HG02970 (cell line): ENCODE results near the gene NUP107.

ENCODE experiments used
- ATAC-seq: cut with Tn5 transposase; IDR thresholded peaks from one replicate; pipeline ENCODE4 v1.9.1; 2021; ENCODE audit warnings: mild to moderate bottlenecking, moderate library complexity, moderate number of reproducible peaks; ENCODE audit not compliant: unreplicated experiment, low FRiP score

The NUP107 gene

DNA sequence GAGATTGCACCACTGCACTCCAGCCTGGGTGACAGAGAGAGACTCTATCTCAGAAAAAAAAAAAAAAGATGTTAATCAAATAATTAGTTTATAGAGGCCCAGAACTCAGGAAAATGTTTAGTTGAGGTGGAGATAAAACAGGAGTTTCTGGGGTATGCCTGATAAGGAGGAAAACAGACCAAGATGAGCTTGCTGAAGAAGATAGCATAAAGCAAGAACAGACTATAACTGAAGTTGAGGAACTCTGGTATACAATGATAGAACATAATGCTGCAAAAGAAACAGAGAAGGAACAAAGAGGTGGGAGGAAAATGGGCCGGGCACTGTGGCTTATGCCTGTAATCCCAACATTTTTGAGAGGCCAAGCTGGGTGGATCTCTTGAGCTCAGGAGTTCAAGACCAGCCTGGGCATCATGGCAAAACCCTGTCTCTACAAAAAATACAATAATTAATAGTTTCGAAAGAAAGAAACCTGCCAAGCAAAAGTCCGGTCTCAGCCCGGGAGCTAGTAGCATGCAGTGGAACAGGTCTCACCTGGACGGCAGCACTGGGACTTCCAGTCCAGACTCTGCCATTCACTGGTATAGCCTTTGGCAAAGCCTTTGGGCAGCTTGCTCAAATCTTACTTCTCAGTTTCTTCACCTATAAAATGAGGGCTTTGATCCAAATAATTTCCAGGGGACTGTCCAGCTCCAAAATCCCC lies 84.6 kb downstream of the NUP107 start:
- no peak for ATAC-seq

DNA sequence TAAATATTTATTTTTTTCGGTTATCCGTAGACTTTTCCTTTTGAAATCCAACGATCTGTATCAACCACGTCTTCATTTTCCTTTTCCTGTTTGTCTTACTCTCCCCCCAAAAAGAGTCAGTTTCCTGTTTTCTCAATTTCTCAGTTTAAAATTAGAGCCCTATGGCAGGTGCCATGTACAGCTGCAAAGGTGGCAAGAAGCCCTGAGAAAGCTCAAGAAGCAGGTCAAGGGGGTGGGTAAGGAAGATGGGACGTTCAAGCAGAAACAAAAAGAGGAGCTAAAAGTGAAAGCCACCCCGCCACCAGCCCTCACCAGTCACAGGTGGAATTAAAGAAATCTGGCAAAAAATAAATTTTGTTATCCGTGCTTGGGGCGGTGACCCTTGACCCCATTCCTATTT lies 85.9 kb downstream of the NUP107 start:
- ATAC-seq: no peak

DNA sequence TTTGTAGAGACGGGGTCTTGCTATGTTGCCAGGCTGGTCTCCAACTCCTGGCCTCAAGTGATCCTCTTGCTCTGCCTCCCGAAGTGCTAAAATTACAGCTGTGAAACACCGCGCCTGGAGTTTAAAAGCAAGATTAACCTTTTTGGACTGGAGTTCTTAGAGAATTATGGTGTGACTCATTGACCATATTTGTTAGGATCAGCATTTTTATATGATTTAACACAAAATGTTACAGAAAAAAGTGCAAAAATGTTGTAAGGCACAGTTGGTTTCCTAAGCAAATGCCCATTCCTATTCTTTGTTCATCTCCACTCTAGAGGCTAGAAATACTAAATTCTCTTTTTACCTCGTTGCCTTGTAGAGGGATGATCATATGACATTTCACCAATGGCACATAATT lies 86.8 kb downstream of the NUP107 start:
- no peak for ATAC-seq

DNA sequence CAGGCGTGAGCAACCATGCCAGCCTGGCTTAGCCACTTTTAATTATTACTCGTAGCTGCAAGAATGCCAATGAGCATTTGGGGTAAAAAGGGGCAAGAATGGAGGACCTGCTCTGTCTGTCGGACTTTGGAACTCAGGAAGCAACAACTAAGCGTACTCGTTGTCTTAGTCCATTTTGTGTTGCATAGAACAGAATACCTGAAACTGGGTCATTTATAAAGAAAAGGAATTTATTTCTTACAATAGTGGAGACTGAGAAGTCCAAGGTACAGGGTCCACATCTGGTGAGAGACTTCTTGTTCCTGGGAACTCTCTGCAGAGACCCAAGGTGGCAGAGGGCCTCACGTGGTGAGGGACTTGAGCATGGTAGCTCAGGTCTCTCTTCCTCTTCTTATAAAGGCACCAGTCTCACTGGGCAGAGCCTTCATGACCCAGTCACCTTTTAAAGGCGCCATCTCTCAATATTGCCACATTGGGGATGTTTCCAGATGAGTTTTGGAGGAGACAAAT lies 88.4 kb downstream of the NUP107 start:
- ATAC-seq: no peak

DNA sequence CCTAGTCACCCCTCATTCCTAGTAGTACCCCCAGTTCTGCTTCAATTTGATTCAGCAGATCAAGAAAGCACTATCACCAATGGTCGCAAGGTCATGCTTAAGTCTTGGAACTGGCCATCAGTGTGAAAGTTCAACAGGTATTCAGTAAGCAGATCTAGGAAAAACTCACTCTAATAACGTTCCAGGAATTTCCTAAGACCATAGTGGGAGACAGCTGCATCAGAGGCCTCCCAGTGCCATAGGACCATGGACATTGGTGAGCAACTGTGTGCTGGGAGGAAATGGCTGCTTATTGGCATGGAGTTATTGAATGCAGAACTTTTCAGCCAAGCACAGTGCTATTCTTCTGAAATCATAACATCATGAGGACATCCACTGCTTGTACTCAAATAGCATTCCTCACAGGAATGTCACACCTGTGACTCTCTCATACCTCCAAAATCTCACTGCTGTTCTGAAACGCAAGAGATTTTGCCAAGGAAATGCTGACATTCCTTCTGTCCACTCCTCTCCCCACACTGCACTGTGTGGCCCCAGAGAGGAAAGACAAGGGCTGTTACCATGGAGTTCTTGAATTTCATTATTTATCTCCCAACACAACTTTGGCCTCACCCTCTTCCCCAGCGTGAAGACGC lies 90.3 kb downstream of the NUP107 start:
- ATAC-seq: no peak

DNA sequence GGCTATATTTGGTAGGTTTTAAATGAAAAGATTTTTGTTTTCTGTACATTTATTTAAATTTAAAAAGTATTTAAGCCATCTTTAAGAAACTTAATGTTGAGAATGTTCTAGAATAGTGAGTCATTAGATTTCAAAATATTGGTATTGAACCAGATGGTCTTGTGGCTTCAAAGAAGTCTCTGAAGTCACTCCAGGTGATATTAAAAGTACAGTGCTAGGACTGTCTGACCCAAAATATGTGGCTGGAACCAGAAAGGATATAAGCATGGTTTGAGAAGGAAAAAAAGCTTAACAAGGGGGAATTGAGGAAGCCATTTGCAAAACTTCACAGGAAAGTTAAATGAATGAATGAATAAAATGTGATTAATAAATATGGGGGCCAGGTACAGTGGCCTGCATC lies 92.5 kb downstream of the NUP107 start:
- ATAC-seq: no peak

DNA sequence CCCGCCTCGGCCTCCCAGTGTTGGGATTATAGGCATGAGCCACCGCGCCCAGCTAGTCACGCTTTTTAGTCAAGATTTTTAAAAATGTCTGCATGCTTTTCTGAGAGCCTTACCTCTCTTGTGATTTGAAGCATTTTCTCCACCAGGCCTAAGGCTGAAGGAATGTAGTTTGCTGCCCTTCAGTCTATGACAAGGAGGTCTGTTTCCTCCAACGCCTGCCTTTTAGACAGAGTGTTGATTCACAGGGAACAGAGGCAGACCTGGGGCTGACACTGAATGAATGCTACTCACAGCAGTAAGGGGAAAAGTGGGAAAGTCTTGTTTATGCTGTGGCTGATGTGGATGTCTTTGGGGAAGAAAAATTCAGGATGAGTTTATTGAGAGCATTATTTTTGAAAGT lies 94.0 kb downstream of the NUP107 start:
- ATAC-seq: no peak

DNA sequence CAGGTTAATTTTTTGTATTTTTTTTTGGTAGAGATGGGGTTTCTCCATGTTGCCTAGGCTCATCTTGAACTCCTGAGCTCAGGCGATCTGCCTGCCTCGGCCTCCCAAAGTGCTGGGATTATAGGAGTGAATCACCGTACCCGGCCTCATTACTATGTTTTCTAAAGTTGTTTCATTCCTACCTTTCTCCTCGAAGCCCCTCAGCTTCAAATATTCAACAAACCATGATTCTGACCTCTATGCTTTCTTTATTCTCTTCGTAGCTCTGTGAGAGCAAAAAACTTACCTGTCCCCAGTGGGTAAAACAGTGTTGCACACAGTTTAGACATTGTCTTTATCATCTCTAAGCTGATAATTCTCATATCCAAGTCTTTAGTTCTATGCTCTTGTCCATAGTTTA lies 95.0 kb downstream of the NUP107 start:
- no peak for ATAC-seq

DNA sequence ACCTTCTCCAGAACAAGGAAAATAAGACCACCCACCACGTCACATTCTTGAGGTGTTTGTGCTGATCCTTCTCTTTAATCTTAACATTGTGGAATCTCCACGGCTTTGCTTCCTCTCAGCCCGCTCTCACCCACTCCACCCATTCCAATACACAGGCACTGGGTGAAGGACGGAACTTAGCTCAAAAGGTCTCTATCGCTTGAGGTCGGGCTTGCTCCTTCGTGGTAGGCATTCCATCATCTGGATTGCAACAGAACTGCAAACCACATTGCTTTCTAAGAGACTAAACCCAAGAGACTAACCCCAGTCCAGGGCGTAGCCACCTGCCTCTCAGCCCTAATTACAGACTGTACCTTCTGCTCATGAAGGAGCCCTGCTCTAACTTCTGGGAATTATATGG lies 97.2 kb downstream of the NUP107 start:
- no peak for ATAC-seq

DNA sequence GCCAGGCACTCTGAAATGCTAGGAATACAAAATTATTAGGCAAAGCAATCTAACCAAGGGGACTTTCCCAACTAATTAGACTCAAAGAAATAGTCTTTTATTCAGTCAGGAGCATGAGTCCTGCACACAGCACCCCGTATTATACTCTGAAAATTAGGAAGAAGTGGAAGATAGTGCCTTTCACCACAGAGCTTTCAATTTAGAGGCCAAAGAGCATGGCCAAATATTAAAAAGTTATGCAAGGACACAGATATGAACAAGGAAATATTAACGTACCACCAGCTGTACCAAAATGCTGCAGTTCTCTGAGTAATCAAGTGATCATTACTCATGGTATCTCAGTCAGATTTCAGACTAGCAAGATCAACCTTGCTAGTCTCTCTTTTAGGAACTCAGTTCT lies 98.6 kb downstream of the NUP107 start:
- no peak for ATAC-seq

DNA sequence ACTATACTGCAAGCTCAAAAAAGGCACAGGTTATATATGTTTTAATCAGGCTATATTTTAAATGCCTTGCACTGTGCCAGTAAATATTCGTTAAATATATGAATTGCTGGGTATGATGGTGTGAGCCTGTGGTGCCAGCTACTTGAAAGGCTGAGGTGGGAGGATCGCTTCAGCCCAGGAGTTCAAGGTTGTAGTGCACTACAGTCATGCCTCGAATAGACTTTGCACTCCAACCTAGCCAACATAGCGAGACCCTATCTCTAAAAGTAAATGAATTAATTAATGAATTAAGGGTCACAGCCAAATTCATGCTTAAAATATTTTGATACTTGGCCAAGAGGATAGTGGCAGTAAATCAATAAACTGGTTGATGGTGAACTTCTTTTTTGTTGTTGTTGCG lies 99.0 kb downstream of the NUP107 start:
- no peak for ATAC-seq

DNA sequence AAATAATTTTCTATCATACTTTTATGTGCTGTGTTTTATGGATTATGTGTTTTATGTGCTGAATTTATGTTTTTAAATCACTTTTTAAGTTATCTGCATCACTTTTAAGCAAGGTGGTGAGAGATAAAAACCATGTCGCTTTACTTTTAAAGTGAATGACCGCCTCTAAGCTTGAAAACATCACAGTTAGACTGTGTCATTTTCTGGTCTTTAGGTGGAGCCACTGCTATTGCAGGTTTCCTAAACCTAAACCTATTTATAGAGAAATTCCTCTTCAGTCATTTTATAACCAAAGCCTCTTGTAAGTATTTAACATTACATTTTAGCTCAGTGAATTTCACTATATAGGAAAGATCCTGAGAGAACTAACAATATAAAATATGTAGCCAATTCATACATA lies 100.2 kb downstream of the NUP107 start:
- no peak for ATAC-seq

DNA sequence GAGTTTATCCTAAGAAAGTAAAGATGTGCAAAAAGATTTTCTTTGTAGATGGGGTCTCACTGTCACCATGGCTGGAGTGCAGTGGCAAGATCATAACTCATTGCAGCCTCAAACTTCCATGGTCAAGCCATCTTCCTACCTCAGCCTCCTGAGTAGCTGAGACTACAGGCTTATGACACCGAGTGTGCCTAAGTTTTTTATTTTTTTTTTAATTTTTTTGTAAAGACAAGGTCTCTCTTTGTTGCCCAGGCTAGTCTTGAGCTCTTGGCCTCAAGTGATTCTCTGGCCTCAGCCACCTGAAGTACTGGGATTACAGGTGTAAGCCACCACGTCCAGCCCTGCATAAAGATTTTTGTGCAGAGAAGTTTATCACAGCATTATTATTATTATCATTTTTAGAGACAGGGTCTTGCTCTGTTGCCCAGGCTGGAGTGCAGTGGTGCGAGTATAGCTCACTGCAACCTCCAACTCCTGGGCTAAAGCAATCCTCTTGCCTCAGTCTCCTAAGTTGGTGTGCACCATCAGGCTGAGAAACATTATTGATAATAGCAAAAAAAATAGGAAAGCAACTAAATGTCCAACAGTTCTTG lies 101.9 kb downstream of the NUP107 start:
- no peak for ATAC-seq

DNA sequence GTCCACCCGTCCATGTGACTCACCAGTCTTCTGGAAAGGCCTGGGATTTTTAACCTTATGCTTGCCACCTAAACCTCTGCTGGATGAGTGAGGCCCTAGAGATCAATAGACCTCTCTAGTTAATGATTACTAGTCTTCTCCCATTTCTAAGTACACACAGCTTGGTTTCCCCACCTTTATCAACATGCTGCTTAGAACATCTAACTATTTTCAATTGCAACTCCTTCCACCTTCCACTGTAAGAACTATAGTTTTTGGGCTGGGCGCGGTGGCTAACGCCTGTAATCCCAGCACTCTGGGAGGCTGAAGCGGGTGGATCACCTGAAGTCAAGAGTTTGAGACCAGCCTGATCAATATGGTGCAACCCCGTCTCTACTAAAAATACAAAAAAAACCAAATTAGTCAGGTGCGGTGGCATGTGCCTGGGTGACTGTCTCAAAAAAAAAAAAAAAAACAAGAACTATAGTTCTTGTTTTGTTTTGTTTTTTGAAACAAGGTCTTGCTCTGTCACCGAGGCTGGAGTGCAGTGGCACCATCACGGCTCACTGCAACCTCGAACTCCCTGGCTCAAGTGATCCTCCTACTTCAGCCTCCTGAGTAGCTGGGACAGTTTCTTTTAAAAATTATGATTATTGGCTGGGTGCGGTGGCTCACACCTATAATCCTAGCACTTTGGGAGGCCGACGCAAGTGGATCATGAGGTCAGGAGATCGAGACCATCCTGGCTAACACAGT lies 102.5 kb downstream of the NUP107 start:
- ATAC-seq: no peak

DNA sequence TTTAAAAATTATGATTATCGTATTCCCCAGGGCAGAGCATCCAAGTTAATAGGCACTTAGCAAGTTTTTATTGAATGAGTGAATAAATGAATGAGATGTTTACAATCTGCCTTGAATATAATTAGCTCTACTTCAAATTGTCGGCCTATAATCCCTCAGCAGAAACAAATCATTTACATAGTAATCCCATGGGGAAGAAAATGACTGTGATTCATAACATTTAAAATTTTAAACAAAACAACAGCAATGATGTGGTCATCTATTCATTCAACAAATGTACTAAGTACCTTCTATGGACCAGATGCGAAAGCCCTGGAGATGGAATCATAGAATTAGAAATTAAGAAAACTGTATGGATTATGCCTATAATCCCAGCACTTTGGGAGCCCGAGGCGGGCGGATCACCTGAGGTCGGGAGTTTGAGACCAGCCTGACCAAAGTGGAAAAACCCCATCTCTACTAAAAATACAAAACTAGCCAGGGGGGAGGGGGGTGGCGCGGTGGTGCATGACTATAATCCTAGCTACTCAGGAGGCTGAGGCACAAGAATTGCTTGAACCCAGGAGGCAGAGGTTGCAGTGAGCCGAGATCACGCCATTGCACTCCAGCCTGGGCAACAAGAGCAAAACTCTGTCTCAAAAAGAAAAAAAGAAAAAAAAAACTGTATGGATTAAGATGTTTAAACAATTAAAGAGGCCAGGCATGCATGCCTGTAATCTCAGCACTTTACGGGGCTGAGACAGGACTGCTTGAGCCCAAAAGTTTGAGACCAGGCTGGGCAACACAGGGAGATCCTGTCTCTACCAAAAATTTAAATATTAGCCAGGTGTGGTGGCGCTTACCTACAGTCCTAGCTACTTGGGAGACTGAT lies 103.5 kb downstream of the NUP107 start:
- no peak for ATAC-seq

DNA sequence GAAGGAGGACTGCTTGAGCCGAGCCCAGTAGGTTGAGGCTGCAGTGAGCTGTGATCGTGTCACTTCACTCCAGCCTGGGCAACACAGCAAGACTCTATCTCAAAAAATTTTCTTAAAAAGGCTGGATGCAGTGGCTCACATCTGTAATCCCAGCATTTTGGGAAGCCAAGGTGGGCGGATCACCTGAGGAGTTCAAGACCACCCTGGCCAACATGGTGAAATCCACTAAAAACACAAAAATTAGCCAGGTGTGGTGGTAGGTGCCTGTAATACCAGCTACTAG lies 104.1 kb downstream of the NUP107 start:
- no peak for ATAC-seq

DNA sequence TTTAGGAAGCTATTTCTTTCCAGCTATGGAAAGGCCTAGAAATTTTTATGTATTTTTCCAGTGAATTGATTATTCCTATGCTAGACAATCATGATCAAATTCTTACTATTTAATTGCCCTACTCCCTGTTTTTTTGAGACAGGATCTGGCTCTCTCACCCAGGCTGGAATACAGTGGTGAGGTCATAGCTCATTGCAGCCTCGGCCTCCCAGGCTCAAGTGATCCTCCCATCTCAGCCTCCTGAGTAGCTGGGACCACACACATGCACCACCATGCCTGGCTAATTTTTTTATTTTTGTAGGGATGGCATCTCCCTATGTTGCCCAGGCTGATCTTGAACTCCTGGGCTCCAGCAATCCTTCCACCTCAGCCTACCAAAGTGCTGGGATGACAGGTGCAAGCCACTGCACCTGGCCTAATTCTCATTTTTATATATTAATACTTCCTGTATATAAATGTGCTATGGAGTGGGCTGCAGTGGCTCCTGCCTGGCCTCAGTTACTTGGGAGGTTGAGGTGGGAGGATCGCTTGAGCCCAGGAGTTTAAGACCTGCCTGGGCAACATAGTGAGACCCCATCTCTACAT lies 105.2 kb downstream of the NUP107 start:
- no peak for ATAC-seq

DNA sequence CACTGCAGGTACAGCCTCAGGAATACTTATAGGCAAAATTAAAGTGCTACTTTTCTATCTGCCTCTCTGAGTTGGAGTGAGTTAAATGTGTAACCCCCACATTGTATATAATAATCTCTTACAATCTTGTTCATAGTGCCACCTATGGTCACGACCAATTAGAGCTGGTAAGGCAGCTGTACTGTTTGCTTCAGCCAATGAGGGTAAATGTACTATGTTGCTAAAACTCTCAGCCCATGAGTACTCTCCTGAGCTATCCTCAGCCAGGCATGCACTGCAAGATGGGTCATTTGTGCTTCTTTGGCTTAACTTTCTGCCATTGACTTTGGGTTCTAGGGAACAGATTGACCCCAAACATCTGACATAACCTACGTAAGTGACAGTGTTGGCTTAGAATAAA lies 106.2 kb downstream of the NUP107 start:
- ATAC-seq: peak; percentile 56

DNA sequence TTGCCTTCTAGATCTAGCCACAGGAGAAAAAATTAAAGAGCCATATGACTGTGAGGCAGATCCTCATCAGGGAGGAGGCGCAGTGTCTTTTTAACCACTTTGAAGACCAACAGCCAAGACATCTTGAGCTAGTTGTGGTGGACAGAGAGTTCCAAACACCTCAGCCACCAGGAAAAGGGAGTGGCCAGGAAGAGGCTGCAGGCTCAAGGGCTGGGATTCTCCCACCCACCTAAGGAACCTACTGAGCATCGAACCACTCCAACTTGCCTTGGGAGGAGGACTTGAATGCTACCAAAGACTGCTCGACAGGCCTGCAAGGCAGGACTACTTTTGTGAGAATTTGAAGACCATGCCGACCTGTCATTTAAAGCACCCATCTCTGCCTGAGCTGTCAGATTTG lies 106.7 kb downstream of the NUP107 start:
- ATAC-seq: no peak

DNA sequence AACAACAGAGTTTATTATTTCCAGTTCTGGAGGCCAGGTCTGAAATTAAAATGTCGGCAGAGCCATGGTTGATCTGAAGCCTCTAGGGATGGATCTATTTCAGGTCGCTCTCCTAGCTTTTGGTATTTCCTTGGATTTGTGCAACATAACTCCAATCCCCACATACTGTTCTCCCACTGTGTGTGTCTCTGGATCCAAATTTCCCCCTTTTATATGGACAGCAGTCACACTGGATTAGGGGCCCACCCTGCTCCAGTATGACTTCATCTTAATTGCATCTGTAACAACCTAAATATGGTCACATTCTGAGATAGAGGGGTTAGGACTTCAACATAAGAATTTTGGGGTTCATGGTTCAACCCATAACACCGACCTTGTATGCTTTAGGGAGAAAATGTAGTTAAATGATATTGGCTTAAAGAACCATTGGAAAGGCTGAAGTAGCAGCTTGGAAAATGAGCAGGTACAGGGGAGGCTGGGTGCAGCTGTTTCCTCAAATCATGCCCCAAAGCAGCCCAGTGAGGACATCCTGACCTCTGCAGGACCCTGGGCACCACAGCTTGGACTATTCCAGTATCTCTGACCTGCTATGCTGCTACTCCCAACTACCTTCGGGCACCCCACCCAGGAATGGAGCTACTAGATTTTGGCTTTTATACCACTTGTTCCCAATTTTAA lies 107.3 kb downstream of the NUP107 start:
- ATAC-seq: no peak
